K562 (cell line): ENCODE data around the gene HLA-F. TPM values are rescaled to one million over a fixed set of nuclear protein-coding genes. Genes with fewer than 3 reads are reported as not detected.

ENCODE experiments used
- ATAC-seq: fragments of 200-7000 bp; cut with Tn5 transposase; 3 replicates; pipeline ENCODE4 v1.9.1; 2020; ENCODE audit warnings: moderate library complexity
- BruUV-seq: library from RNA; stranded (reverse); fragments of 400-500 nt; replicated peaks from 2 replicates; lab custom pipeline; 2021; lab: Mats Ljungman, UMichigan
- CTCF ChIA-PET: fragments of 300-600 bp; formaldehyde crosslinking; extraction: SDS; loops from one replicate; lab custom pipeline; 2021; ENCODE audit warnings: low intra/inter-chr PET ratio; lab: Yijun Ruan, JAX
- POLR2A ChIA-PET: fragments of 300-600, 350-650 bp; sonication (Branson Sonifier 250); formaldehyde crosslinking; extraction: SDS; loops from one replicate; lab custom pipeline; 2021; ENCODE audit warnings: antibody characterized with exemption, inconsistent platforms; lab: Yijun Ruan, JAX
- DNase-seq, 4 experiments: peaks; one replicate each; pipeline versions ENCODE4 v3.0.0 to v3.0.0-alpha.2; 2011 to 2018; ENCODE audit warnings: low spot score in 3 of 4, mixed read lengths in 3 of 4; ENCODE audit errors: extremely low read depth in 1 of 4
- FAIRE-seq: peaks from 2 replicates; lab custom pipeline; 2011; peaks lifted over from hg19 to GRCh38; lab: Jason Lieb, UNC
- H2AFZ ChIP-seq: 2 replicates; pipeline ENCODE4 v1.6.0; 2011; ENCODE audit warnings: low read depth, low read length, control low read depth, inconsistent platforms
- H3K27ac ChIP-seq: fragments of 200-600 bp; 3 replicates; pipeline ENCODE4 v1.8.0; 2011; ENCODE audit warnings: low read depth, mild to moderate bottlenecking, control low read depth, inconsistent platforms, low read length, moderate library complexity, mixed read lengths; ENCODE audit errors: extremely low read depth
- H3K27me3 ChIP-seq, 2 experiments: fragments of 300-600 bp in 1 of 2; 2 replicates in 1 of 2; 3 replicates in 1 of 2; pipeline versions ENCODE4 v1.6.0 to v1.8.0; 2011; ENCODE audit warnings: inconsistent platforms in 2 of 2, low read length in 2 of 2, mild to moderate bottlenecking in 1 of 2, mixed read lengths in 1 of 2, moderate library complexity in 1 of 2; ENCODE audit not compliant: control insufficient read depth in 2 of 2, insufficient read depth in 2 of 2
- H3K36me3 ChIP-seq: fragments of 300-600 bp; 3 replicates; pipeline ENCODE4 v1.8.0; 2011; ENCODE audit warnings: mild to moderate bottlenecking, low read length, inconsistent platforms; ENCODE audit not compliant: control insufficient read depth, insufficient read depth
- H3K4me1 ChIP-seq, 2 experiments: fragments of 200-600 bp in 1 of 2; replicated peaks in 1 of 2; 2 replicates in 1 of 2; 3 replicates in 1 of 2; pipeline versions ENCODE4 v1.5.1 to v1.8.0; 2011; ENCODE audit warnings: inconsistent platforms in 2 of 2, low read length in 2 of 2, mild to moderate bottlenecking in 1 of 2, mixed read lengths in 1 of 2, moderate library complexity in 1 of 2; ENCODE audit not compliant: control insufficient read depth in 2 of 2, insufficient read depth in 2 of 2
- H3K4me2 ChIP-seq: 2 replicates; pipeline ENCODE4 v1.6.1; 2011; ENCODE audit warnings: low read length, control low read depth, inconsistent platforms, mixed read lengths; ENCODE audit not compliant: insufficient read depth
- H3K4me3 ChIP-seq: fragments of 200-600 bp; sonication (generic), shearing (Covaris generic); 2 replicates; pipeline ENCODE4 v1.5.1; 2016; ENCODE audit warnings: control low read depth, inconsistent platforms
- H3K79me2 ChIP-seq: fragments of 200-600 bp; 3 replicates; pipeline ENCODE4 v1.8.0; 2011; ENCODE audit warnings: low read length, inconsistent platforms; ENCODE audit not compliant: control insufficient read depth, insufficient read depth
- H3K9ac ChIP-seq, 2 experiments: 2 replicates each; pipeline versions ENCODE4 v1.6.0 to v1.6.1; 2011; ENCODE audit warnings: low read depth in 2 of 2, low read length in 2 of 2, control low read depth in 1 of 2, inconsistent platforms in 1 of 2, mild to moderate bottlenecking in 1 of 2, mixed read lengths in 1 of 2; ENCODE audit not compliant: insufficient read depth in 1 of 2
- H3K9me1 ChIP-seq: one replicate; pipeline ENCODE4 v1.6.0; 2011; ENCODE audit warnings: inconsistent platforms, mild to moderate bottlenecking, low read length, moderate library complexity; ENCODE audit not compliant: control insufficient read depth, insufficient read depth
- H3K9me3 ChIP-seq: replicated peaks from 2 replicates; pipeline ENCODE4 v1.5.1; 2011; ENCODE audit warnings: low read depth, low read length, inconsistent platforms; ENCODE audit not compliant: control insufficient read depth, insufficient read depth
- H4K20me1 ChIP-seq: replicated peaks from 2 replicates; pipeline ENCODE4 v1.6.1; 2011; ENCODE audit warnings: low read length, inconsistent platforms, mixed read lengths; ENCODE audit not compliant: control insufficient read depth, insufficient read depth
- CCNT2 ChIP-seq: IDR thresholded peaks from 2 replicates; pipeline ENCODE4 v1.6.1; 2011; ENCODE audit warnings: borderline replicate concordance, low read depth, mild to moderate bottlenecking, moderate library complexity, mixed read lengths, low read length; ENCODE audit not compliant: insufficient read length; ENCODE audit errors: extremely low read depth
- FOXJ3 ChIP-seq: sonication (generic); formaldehyde crosslinking; IDR thresholded peaks from 2 replicates; pipeline ENCODE4 v1.4.0; 2020; ENCODE audit warnings: mild to moderate bottlenecking, missing genetic modification reagents
- HDAC1 ChIP-seq, 2 experiments: fragments of 450-650 bp; IDR thresholded peaks; 2 replicates each; pipeline ENCODE4 v1.6.1; 2016 to 2017; ENCODE audit warnings: inconsistent platforms in 1 of 2, mild to moderate bottlenecking in 1 of 2, moderate library complexity in 1 of 2
- HDAC8 ChIP-seq: fragments of 450-650 bp; IDR thresholded peaks from 2 replicates; pipeline ENCODE4 v1.6.1; 2016; ENCODE audit warnings: mild to moderate bottlenecking, missing genetic modification characterization, moderate library complexity, missing compliant biosample characterization
- PHF21A ChIP-seq: fragments of 450-650 bp; IDR thresholded peaks from 2 replicates; pipeline ENCODE4 v1.6.1; 2017; ENCODE audit warnings: low read depth, borderline replicate concordance
- RBM34 ChIP-seq: fragments of 200-400 bp; formaldehyde crosslinking; IDR thresholded peaks from 2 replicates; pipeline ENCODE4 v1.6.1; 2018; ENCODE audit warnings: low read length, borderline replicate concordance; ENCODE audit not compliant: insufficient read depth
- TAL1 ChIP-seq: fragments of 450-650 bp; IDR thresholded peaks from 2 replicates; pipeline ENCODE4 v1.6.1; 2016; ENCODE audit warnings: mild to moderate bottlenecking
- TBP ChIP-seq: optimal IDR thresholded peaks from 2 replicates; pipeline ENCODE3; 2011; ENCODE audit warnings: low read depth, low read length, improper control_type of control experiment
- TEAD4 ChIP-seq, 2 experiments: sonication (generic) in 1 of 2; formaldehyde crosslinking in 1 of 2; IDR thresholded peaks; 2 replicates each; pipeline versions ENCODE4 v1.6.1 to v1.8.0; 2012 to 2022; ENCODE audit warnings: borderline replicate concordance in 1 of 2, inconsistent platforms in 1 of 2, low read length in 1 of 2, mild to moderate bottlenecking in 1 of 2, missing genetic modification reagents in 1 of 2
- ZNF174 ChIP-seq: fragments of 250-450 bp; sonication (Bioruptor Pico); IDR thresholded peaks from 2 replicates; pipeline ENCODE4 v1.4.0; 2020; ENCODE audit warnings: mild to moderate bottlenecking
- ZNF57 ChIP-seq: fragments of 450-650 bp; formaldehyde crosslinking; IDR thresholded peaks from 2 replicates; pipeline ENCODE4 v1.4.0; 2020; ENCODE audit warnings: mild to moderate bottlenecking, moderate library complexity
- WGBS: fragments of 100-300 bp; shearing (Covaris generic); methylation state at CpG from one replicate; pipeline ENCODE4 v1.1.6; 2016; ENCODE audit warnings: low coverage, mixed read lengths; ENCODE audit not compliant: insufficient coverage; ENCODE audit errors: missing lambda C conversion rate; 5-methylcytosine and 5-hydroxymethylcytosine counted together
- in situ Hi-C: fragments of 300-500 bp; cut with MboI; formaldehyde crosslinking; loops from 4 replicates; pipeline ENCODE4 v1.15.0; 2018; ENCODE audit warnings: inconsistent platforms, mixed read lengths
- intact Hi-C: fragments of 100-400 bp; cut with micrococcal nuclease; formaldehyde crosslinking; loops from 2 replicates; pipeline ENCODE4 v1.14.2; 2022
- polyA plus RNA-seq, 8 experiments: library from polyadenylated mRNA; depleted of rRNA in 4 of 8; stranded (reverse) in 5 of 8; unstranded in 3 of 8; fragments of >200 nt; fragmentation: Nextera tagmentation in 2 of 8; fragmentation: Illumina TruSeq in 1 of 8; extraction: Ambion mirVana in 2 of 8; extraction: Trizol in 1 of 8; gene quantifications; 2 replicates each; pipeline versions ENCODE4 v1.2.1 to v1.2.3, GENCODE V29; 2011 to 2014; ENCODE audit warnings: inconsistent platforms in 1 of 8, missing spikeins in 1 of 8
- total RNA-seq, 7 experiments: library from RNA; depleted of rRNA in 6 of 7; stranded (reverse); fragments of >200 nt in 6 of 7; fragmentation: Illumina TruSeq in 2 of 7; extraction: Trizol in 2 of 7; gene quantifications; 2 replicates each; pipeline versions ENCODE4 v1.2.1 to v1.2.3, GENCODE V29; 2011 to 2021; ENCODE audit warnings: low replicate concordance in 1 of 7
- TF ChIP-seq, protein P1 (sequence below): IDR thresholded peaks from 2 replicates; pipeline ENCODE4 v1.6.1; 2014; ENCODE audit warnings: antibody characterized with exemption
- TF ChIP-seq, protein P2 (sequence below): sonication (generic); formaldehyde crosslinking; IDR thresholded peaks from 2 replicates; pipeline ENCODE4 v1.8.0; 2022; ENCODE audit warnings: missing genetic modification reagents, mild to moderate bottlenecking, borderline replicate concordance

HLA-F gene
- total and polyA plus RNA-seq, 9 of the 15 experiments (the other 6 are each of a cell fraction or from before 2014, with no cell fraction given): 0.40 to 0.76 (median 0.46) TPM; not detected in 6

DNA sequence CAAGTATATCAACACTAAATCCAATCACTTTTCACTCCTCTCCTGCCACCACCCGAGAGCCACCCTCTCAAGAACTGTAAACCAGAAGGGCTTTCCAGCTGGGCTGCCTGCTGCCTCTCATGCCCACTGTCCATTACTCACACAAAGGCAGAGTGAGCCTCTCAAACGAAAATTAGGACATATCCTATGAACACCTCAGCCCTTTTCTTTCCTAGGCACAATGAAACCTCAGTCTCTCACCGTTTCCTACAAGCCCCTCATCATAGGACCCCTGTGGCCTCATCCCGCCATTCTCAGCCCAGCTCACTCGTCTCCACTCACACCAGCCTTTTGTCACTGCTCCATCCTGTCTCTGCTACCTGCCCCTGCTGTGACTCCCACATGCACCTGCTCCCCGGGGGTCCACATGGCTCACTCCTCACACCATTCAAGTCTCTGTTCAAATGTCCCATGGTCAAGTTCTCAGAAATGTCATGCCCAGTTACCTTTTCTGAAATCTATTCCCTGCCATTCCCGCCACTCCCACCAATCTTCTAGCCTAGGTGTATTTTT, 7.4 kb downstream of the HLA-F start:
- 0% methylated on average over 7 of the region's 7 CpGs for WGBS
- Histone ChIP-seq H3K4me1 (no peaks in the 10 kb centered on the region), H3K79me2 (no peaks in the 10 kb centered on the region), H3K36me3 (no peaks in the 10 kb centered on the region), H4K20me1 (no peaks in the 10 kb centered on the region), H3K27me3 (peaks cover 2 to 21% of the 10 kb centered on the region in 2 experiments; a peak in 2 of 5 replicates), H3K4me3 (no peak overlapping the region), H3K27ac (no peak overlapping the region), H3K9me1 (no peaks in the 10 kb centered on the region), H3K9me3 (no peaks in the 10 kb centered on the region; the same call in 1 of the 2 replicates), H3K4me2 (no peak overlapping the region), H3K9ac (no peak overlapping the region), H2AFZ (no peak overlapping the region)
- ChIA-PET POLR2A (interaction anchor here (1.1 kb wide), 1 partner anchor 84 kb away, joined by 5 read pairs; no protein-coding TSS in a partner anchor), CTCF (no interaction called here)
- no TSS peak for BruUV-seq
- intact Hi-C loops: loop anchor here (10.0 kb wide), 1 partner anchor 284 kb away; no protein-coding TSS in a partner anchor
- DNase-seq: no peak
- in situ Hi-C loops: loop anchor here (10.0 to 25.0 kb wide), 2 partner anchors 107 to 274 kb away; partner anchors contain the start of gene HLA-G
- no peak for FAIRE-seq
- ATAC-seq: no peak
- TF ChIP-seq FOXJ3 (CRISPR knock-in tag) (no peak), HDAC1 (IDR thresholded peaks at IDR 0.05) (no peak), ZNF174 (no peak), TBP (no peak), ZNF57 (CRISPR knock-in tag) (no peak), PHF21A (no peak), TEAD4 (IDR thresholded peaks at IDR 0.05; ENCODE audit: low read length) (no peak), TEAD4 (CRISPR knock-in tag; IDR thresholded peaks at IDR 0.05; ENCODE audit: borderline replicate concordance) (no peak), HDAC8 (tag) (no peak), TAL1 (no peak), CCNT2 (no peak), RBM34 (no peak)
- TF ChIP-seq, protein P1, sequence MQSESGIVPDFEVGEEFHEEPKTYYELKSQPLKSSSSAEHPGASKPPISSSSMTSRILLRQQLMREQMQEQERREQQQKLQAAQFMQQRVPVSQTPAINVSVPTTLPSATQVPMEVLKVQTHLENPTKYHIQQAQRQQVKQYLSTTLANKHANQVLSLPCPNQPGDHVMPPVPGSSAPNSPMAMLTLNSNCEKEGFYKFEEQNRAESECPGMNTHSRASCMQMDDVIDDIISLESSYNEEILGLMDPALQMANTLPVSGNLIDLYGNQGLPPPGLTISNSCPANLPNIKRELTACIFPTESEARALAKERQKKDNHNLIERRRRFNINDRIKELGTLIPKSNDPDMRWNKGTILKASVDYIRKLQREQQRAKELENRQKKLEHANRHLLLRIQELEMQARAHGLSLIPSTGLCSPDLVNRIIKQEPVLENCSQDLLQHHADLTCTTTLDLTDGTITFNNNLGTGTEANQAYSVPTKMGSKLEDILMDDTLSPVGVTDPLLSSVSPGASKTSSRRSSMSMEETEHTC: no peak
- TF ChIP-seq, protein P2, sequence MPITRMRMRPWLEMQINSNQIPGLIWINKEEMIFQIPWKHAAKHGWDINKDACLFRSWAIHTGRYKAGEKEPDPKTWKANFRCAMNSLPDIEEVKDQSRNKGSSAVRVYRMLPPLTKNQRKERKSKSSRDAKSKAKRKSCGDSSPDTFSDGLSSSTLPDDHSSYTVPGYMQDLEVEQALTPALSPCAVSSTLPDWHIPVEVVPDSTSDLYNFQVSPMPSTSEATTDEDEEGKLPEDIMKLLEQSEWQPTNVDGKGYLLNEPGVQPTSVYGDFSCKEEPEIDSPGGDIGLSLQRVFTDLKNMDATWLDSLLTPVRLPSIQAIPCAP (CRISPR knock-in tag): no peak
